ENCODE measurements around the gene CNTN5. TPM values are rescaled to one million over a fixed set of nuclear protein-coding genes. Genes with fewer than 3 reads are reported as not detected.

Gene CNTN5
- total RNA-seq, 4 donors from 2014 or later = 0.12 TPM; not detected in 3

- DNase-seq = no peak
Measured at GRCh38 chr11:100152766-100153165, 1132.0 kb downstream of the CNTN5 start.

DNA sequence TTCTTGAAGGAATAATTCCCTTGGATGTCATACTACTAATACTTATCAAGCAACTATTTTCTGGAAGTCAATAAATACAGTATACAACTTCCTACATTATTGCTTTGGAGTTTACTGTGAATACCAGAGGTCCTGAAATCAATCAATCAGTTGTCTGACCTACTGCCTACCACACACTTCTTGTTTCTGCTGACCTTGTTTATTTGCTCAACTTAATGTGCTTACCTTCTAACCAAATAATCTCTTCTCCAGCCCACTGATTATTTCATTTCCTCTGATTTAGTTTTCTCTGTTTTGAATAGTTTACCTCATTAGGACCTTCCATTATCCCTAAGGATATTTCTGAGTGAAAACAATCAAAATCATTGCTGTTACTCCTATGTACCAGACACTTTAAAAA lies 1142.7 kb downstream of the CNTN5 start:
- Histone ChIP-seq H3K36me3 (no peaks in the 10 kb centered on the region), H3K4me3 (no peak overlapping the region), H3K9me3 (no peaks in the 10 kb centered on the region), H3K27me3 (no peaks in the 10 kb centered on the region), H3K27ac (no peak overlapping the region), H3K4me1 (no peaks in the 10 kb centered on the region)
- intact Hi-C loops (cut with DNase I) = no loop called here
- no peak for DNase-seq
- TF ChIP-seq POLR2A (IDR thresholded peaks at IDR 0.05) (no peak), CTCF (IDR thresholded peaks at IDR 0.05) (no peak)

More at GRCh38 chr11:100152766-100153165, 1132.0 kb downstream of the CNTN5 start:
- Histone ChIP-seq H3K4me3 (no peak overlapping the region), H3K4me1 (no peaks in the 10 kb centered on the region), H3K36me3 (no peaks in the 10 kb centered on the region), H3K9me3 (no peaks in the 10 kb centered on the region), H3K27me3 (no peaks in the 10 kb centered on the region), H3K27ac (no peak overlapping the region)
- intact Hi-C loops (cut with DNase I) = no loop called here
- no peak for TF ChIP-seq POLR2A (IDR thresholded peaks at IDR 0.05)
- no peak for TF ChIP-seq CTCF (IDR thresholded peaks at IDR 0.05)

- intact Hi-C loops (cut with DNase I) = no loop called here
- no peak for DNase-seq
- WGBS, 2 donors = 34 to 41% methylated on average over 3 of the region's 3 CpGs
- no peak overlapping the region for H3K27ac ChIP-seq
- no peaks in the 10 kb centered on the region for H3K27me3 ChIP-seq
- TF ChIP-seq POLR2A (IDR thresholded peaks at IDR 0.05) (no peak), CTCF (IDR thresholded peaks at IDR 0.05) (no peak)
- H3K4me1 ChIP-seq = no peaks in the 10 kb centered on the region
- no peaks in the 10 kb centered on the region for H3K9me3 ChIP-seq
- no peaks in the 10 kb centered on the region for H3K36me3 ChIP-seq
- no peak overlapping the region for H3K4me3 ChIP-seq
Measured at GRCh38 chr11:100174881-100175280, 1154.1 kb downstream of the CNTN5 start.

- no peak overlapping the region for H3K4me3 ChIP-seq
- no peaks in the 10 kb centered on the region for H3K4me1 ChIP-seq
- H3K9me3 ChIP-seq = no peaks in the 10 kb centered on the region
- TF ChIP-seq CTCF (IDR thresholded peaks at IDR 0.05) (no peak), POLR2A (IDR thresholded peaks at IDR 0.05) (no peak)
- no peak overlapping the region for H3K27ac ChIP-seq
- no peak for DNase-seq
- H3K27me3 ChIP-seq = no peaks in the 10 kb centered on the region
- H3K36me3 ChIP-seq = no peaks in the 10 kb centered on the region
- intact Hi-C loops (cut with DNase I) = no loop called here
Measured at GRCh38 chr11:100176456-100176855, 1155.7 kb downstream of the CNTN5 start.

DNA sequence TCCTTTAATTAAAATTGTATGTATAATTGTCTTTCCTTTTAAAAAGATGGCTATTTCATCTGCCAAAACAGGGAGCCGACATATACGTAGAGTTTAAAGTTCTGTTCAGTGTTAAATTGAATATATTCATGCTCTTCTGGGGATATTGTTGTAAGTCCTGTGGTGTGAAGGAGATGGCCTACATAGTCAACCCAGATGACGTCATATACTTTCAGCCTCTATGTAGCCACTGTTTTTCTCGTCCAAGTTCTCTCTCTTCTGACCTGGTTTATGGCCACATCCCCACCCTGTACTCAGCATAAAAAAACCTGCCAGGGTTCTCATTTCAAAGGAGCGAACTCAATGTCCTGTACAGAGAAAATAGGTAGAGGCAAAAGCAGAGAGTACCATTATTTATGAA lies 1156.9 kb downstream of the CNTN5 start:
- H3K36me3 ChIP-seq = no peaks in the 10 kb centered on the region
- no peak overlapping the region for H3K4me3 ChIP-seq
- no peak for DNase-seq
- intact Hi-C loops (cut with DNase I) = no loop called here
- no peaks in the 10 kb centered on the region for H3K27me3 ChIP-seq
- H3K27ac ChIP-seq = no peak overlapping the region
- no peaks in the 10 kb centered on the region for H3K4me1 ChIP-seq
- 79 to 86% methylated on average over 5 of the region's 5 CpGs for WGBS, 2 donors
- no peak for TF ChIP-seq CTCF (IDR thresholded peaks at IDR 0.05)
- no peak for TF ChIP-seq POLR2A (IDR thresholded peaks at IDR 0.05)
- no peaks in the 10 kb centered on the region for H3K9me3 ChIP-seq

Measured in esophagus squamous epithelium (tissue), 5 donors.